Tibial nerve (tissue), 3 donors: ENCODE measurements around the gene FFAR4.

Experiments
- CTCF ChIP-seq, 5 experiments: fragments of 200-600 bp in 3 of 5; fragments of 450-650 bp in 2 of 5; sonication (generic) in 3 of 5; IDR thresholded peaks; one replicate each; pipeline ENCODE4 v1.5.1; 2016 to 2019; ENCODE audit warnings: antibody characterized with exemption in 5 of 5, mild to moderate bottlenecking in 3 of 5, moderate library complexity in 2 of 5
- POLR2A ChIP-seq, 2 donors: fragments of 450-650 bp; IDR thresholded peaks; one replicate each; pipeline ENCODE4 v1.6.1; 2017; ENCODE audit warnings: antibody characterized with exemption in 2 of 2, mild to moderate bottlenecking in 2 of 2, moderate library complexity in 2 of 2

GRCh38 chr10:93577565-93577964 is 11.1 kb downstream of the FFAR4 start:
- TF ChIP-seq CTCF (IDR thresholded peaks at IDR 0.05) (no peak), POLR2A (IDR thresholded peaks at IDR 0.05) (no peak)
